CD4-positive, alpha-beta T cell treated with Interleukin-4 for 4 hours (primary cell): ENCODE measurements around the gene KIF22.
A peak's percentile ranks its signal among the peaks of the same experiment; 100 is the strongest.

ENCODE experiments used
- DNase-seq: peaks from one replicate; pipeline ENCODE4 v3.0.0-alpha.2; 2020

The KIF22 gene

DNA sequence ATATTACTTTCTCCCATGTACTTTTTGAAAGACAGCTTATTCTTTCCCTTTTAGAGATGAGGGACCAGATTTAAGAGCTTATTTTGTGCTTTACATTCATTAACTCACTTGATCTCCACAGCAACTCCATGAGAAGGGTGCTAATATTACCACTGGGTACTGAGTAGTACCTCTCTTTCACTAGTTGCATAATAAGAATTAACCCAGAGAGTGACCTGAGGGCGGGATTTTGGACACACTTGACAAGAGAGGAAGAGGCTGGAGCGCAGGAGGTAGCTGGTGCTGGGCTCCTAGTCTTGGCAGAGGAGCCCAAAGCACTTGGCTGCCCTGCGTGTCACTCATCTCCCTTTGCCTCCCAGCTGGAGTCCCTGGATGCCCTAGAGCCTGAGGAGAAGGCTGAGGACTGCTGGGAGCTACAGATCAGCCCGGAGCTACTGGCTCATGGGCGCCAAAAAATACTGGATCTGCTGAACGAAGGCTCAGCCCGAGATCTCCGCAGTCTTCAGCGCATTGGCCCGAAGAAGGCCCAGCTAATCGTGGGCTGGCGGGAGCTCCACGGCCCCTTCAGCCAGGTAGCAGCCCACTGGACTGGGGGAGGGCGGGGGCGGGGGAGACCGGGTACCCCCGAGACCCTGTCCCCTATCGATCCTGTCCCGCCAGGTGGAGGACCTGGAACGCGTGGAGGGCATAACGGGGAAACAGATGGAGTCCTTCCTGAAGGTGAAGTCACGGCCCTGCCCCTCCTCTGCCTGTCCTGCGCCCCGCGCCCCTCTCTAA lies 14.1 kb downstream of the KIF22 start:
- no peak for DNase-seq

DNA sequence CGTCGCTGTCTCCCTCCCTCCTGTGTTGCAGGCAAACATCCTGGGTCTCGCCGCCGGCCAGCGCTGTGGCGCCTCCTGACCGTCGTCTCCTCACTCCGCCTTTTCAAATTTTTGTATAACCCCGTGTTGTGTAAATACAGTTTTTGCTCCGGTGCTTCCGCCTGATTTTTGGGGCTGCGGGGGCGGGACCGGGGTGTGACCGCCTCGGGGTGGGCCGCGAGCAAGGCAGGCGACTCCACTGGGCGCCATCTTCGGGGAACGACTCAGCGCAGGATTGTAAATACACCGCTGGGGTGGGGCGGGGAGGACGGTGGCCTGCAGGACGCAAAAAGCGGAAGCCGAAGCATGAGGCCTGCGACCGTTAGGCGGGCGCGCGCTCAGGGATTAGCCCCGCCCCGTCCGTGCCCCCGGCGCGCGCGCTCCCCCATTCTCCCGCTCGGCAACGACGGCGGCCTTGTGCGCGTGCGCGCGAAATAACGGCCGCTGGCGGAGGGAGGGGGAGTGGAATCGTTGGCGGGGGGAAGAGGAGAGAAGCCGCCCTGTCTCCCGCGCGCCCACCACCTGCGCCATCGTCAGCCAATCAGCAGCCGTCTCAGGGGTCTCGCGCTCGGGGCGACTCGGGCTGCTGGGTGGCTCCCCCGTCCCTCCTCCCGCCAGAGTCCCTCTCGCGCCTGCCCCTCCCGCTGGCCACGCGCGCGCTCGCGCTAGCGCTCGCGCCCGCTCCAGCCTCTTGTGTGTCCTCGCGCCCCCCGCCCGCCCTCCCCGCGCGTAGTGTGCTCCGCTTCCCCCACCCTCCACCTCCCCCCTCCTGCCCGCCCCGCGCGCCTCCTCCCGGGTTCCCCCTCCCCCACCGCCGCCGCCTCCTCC lies 14.9 kb downstream of the KIF22 start:
- DNase-seq = peak; percentile 99

DNA sequence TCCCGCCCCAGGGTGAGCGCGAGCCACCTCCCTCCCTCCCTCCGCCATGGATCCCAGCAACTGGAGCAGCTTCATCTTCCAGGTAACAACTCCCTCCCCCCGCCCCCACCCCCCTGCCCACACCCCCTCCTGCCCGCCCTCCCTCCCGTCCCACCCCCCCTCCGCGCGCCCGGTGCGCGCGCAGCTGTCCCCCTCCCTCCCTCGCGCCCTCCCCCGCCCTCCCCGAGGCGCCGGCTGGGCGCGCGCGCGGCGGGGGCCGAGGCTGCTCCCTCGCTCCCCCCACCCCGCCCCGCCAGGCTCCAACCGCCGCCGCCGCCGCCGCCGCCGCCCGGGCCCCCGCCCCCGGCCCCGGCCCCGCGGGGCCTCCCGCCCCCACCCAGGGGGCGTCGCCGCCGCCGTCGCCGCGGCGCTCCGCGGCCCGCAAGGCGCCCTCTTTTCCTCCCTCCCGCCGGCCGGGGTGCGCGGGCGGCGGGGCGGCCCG lies 15.6 kb downstream of the KIF22 start, which contains the start of gene MAZ:
Gene MAZ (plus strand): TSS at position 431 of the 481 bp plus-strand sequence. CDS start 173 bp downstream, outside the sequence.
- no peak for DNase-seq

DNA sequence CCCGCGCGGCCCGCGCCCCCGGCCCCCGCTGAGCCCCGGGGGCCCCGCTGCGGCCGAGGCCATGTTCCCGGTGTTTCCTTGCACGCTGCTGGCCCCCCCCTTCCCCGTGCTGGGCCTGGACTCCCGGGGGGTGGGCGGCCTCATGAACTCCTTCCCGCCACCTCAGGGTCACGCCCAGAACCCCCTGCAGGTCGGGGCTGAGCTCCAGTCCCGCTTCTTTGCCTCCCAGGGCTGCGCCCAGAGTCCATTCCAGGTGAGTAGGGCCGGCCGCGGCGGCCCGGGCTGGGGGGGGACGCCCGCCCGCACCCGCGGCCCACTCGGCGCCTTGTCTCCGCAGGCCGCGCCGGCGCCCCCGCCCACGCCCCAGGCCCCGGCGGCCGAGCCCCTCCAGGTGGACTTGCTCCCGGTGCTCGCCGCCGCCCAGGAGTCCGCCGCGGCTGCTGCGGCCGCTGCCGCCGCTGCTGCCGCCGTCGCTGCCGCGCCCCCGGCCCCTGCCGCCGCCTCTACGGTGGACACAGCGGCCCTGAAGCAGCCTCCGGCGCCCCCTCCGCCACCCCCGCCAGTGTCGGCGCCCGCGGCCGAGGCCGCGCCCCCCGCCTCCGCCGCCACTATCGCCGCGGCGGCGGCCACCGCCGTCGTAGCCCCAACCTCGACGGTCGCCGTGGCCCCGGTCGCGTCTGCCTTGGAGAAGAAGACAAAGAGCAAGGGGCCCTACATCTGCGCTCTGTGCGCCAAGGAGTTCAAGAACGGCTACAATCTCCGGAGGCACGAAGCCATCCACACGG lies 16.3 kb downstream of the KIF22 start:
- DNase-seq = no peak

DNA sequence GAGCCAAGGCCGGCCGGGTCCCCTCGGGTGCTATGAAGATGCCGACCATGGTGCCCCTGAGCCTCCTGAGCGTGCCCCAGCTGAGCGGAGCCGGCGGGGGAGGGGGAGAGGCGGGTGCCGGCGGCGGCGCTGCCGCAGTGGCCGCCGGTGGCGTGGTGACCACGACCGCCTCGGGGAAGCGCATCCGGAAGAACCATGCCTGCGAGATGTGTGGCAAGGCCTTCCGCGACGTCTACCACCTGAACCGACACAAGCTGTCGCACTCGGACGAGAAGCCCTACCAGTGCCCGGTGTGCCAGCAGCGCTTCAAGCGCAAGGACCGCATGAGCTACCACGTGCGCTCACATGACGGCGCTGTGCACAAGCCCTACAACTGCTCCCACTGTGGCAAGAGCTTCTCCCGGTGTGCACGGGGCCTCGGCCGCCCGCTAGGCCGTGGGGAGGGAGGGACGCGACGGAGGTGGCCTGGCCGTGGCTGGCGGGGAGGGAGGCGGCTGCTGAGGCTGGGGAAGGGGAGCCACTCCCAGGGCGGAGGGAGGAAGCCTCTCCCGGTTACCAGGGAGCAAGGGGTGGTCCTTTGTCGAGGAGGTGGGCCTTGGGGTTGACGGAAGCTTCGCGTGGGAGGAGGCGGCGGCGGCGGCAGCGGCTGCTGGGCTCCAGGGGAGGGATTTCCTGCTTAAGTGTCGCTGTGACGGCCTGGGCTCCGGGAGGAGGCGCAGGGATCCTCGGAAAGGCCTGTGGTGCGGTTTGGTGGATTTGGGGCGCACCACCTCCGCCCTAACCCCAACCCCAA lies 17.1 kb downstream of the KIF22 start:
- peak; percentile 90 for DNase-seq

DNA sequence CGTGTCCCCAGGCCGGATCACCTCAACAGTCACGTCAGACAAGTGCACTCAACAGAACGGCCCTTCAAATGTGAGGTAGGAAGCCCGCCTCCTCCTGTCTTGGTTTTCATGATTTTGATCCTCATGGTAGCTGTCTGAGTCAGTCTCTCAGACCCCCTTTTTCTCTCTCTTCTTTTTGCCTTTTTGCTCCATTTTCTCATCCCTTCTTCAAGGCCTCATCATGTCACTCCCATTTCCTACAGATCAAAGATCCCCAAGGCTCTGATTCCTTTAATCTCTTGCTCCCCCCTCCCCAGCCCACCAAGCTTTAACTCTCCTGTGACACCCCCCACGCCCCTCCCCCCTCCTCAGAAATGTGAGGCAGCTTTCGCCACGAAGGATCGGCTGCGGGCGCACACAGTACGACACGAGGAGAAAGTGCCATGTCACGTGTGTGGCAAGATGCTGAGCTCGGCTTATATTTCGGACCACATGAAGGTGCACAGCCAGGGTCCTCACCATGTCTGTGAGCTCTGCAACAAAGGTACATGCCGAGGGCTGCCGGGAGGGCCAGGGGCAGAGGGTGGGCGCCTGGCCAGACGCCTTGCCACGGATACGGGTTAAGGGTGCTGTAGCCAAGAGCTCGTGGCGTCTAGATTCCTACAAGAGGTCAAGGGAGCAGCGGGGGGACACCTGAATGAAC lies 17.8 kb downstream of the KIF22 start:
- no peak for DNase-seq

DNA sequence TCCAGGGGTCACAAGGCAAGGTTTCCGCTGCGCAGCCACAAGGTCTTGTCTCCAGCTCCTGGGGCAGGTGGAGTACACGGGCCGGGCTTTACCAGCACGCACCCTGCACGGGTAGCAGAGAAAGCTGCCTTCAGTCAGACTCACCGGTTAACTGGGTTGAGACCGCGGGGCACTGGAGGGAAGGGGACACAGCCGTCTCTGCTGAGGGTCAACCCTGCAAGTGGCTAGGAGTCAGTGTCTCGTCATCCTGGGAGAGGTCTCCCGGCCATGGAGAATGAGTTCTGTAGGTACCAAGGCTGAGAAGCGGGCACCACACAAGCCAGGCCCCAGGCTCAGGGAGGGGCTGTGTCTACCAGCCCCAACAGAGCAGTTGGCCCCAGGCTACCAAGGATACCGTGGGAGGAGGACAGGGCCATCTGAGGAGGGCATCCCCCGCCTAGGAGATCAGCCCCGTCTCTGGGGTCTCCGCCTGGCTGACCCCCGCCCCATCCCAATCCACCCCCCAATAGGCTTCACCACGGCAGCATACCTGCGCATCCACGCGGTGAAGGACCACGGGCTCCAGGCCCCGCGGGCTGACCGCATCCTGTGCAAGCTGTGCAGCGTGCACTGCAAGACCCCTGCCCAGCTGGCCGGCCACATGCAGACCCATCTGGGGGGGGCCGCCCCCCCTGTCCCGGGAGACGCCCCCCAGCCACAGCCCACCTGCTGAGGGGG lies 18.6 kb downstream of the KIF22 start:
- no peak for DNase-seq

DNA sequence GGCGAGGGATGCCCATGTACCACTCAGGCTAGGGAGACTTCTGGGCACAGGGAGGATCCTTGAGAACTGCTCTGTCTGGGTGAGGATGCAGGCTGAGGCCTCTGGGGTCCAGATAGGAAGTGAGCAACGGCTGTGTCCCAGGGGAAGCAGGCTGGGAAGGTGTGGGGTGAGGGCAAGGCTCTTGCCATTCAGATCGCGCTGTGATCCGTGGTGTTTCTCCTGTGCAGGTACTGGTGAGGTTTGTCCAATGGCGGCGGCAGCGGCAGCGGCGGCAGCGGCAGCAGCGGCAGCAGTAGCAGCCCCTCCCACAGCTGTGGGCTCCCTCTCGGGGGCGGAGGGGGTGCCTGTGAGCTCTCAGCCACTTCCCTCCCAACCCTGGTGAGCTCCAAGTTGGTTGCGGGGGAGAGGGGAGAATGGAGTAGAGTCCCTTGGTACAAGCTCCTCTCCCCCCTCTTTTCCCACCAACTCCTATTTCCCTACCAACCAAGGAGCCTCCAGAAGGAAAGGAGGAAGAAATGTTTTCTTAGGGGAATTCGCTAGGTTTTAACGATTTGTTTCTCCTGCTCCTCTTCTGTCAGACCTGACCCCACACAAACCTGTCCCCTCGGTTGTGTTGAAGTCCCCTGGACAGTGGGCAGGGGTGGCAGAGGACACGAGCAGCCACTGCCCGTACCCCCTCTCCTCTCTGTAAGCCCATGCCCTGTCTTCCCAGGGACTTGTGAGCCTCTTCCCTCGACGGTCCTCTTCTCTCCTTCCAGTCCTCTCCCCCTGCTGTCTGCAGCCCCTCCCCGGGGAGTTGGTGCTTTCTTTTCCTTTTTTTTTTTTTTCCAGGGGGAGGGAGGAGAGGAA lies 19.5 kb downstream of the KIF22 start:
- peak; percentile 50 for DNase-seq

DNA sequence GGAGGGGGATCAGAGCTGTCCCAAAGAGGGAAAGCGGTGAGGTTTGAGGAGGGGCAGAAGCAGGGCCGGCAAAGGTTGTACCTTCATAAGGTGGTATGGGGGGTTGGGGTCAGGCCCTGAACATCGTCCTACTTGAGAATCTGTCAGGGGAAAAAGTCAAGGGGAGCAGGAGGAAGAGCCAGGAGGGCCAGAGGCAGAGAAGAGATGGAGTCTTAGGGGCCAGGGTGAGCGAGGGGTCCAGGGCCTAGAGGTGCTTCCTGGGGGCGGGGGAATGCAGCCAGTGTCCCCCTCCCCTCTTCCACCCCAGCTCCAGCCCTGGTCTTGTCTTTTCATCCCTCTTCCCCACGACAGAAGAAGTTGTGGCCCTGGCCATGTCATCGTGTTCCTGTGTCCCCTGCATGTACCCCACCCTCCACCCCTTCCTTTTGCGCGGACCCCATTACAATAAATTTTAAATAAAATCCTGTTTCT lies 20.2 kb downstream of the KIF22 start:
- no peak for DNase-seq

DNA sequence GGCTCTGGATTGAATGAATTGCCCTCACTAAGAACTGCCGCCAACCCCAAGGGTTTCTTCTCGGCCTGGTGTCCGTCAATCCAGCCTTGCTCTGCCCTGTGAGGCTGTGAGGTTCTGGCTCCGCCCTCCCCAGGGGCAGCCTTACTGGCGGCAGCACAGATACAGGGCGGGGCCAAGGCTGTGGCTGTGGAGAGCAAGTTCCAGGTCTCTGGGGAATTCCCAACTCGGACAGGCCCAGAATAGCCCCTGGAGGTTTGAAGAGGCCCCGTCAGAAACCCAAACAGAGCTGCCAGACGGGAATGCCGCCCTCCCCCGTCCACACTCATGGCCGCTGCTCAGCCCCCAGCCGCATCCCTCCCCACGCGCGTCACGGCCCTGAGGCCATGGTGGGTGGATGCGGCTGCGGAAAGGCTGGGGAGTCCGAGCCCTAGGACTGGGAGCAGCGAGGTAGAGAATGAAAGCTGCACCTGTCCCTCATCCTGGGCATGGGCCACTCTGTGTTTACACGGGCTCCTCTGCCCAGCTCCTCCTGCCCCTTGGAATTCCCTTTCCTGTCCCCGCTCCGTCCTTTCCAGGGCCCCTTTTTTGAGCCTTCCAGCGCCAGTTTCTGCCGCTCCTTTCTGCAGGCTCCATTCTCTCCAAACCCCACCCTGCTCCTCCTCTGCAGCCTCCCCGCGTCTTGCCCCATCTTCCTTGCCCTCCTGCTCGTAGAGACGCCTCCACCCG lies 20.8 kb downstream of the KIF22 start:
- DNase-seq = peak; percentile 71

DNA sequence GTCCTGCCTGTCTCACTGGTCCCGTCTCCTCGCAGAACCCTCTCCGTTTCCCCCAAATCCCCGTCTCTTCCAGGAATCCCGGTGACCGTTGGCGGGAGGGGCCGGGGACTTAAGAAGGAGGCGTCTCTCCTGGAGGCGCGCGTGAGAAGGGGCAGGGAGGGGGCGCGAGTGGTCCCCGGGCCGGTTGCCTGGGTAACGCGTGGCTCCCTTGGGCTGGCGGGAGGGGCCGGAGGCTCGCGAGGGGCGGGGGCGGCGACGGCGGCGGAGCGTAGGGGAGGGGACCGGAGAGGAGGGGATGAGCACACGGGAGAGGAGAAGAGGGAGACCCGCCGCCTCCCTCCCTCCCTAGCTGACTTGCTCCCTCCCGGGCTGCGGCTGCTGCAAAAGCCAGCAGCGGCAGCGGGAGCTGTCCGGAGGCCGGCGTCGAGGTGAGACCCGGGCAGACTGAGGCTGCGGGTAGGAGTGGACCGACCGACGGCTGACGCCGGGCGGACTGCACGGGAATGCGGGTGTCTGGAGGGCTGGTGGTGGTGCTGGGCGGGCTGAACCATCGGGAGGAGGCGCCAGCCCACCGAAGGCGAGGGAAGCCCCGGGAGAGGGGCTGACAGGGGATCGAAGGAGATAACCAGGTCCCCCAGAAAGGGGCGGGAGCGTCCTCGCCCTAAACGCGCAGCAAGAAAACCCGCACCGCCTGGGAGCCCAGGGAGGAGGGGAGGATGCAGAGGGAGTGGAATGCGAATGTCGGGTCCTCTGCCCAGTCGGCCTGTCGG lies 21.5 kb downstream of the KIF22 start, which contains the start of gene PRRT2:
Gene PRRT2 (plus strand): TSS at position 298 of the 770 bp plus-strand sequence. CDS start 862 bp downstream, outside the sequence.
- peak; percentile 53 for DNase-seq

DNA sequence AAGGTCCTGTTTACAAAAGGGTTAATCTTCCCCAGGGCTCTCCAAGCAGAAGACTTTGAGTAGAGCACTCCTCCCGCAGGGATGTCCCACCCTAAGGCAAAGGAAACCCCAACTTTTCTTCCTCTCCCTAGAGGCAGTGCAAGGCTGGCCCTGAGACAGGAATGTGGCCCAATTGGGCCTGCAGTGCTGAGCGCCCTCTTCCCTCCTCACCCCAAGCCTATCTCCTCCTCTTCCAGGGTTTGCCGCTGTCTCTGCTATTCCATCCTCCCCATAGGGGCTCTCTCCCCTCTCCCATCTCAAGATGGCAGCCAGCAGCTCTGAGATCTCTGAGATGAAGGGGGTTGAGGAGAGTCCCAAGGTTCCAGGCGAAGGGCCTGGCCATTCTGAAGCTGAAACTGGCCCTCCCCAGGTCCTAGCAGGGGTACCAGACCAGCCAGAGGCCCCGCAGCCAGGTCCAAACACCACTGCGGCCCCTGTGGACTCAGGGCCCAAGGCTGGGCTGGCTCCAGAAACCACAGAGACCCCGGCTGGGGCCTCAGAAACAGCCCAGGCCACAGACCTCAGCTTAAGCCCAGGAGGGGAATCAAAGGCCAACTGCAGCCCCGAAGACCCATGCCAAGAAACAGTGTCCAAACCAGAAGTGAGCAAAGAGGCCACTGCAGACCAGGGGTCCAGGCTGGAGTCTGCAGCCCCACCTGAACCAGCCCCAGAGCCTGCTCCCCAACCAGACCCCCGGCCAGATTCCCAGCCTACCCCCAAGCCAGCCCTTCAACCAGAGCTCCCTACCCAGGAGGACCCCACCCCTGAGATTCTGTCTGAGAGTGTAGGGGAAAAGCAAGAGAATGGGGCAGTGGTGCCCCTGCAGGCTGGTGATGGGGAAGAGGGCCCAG lies 22.4 kb downstream of the KIF22 start:
- no peak for DNase-seq

DNA sequence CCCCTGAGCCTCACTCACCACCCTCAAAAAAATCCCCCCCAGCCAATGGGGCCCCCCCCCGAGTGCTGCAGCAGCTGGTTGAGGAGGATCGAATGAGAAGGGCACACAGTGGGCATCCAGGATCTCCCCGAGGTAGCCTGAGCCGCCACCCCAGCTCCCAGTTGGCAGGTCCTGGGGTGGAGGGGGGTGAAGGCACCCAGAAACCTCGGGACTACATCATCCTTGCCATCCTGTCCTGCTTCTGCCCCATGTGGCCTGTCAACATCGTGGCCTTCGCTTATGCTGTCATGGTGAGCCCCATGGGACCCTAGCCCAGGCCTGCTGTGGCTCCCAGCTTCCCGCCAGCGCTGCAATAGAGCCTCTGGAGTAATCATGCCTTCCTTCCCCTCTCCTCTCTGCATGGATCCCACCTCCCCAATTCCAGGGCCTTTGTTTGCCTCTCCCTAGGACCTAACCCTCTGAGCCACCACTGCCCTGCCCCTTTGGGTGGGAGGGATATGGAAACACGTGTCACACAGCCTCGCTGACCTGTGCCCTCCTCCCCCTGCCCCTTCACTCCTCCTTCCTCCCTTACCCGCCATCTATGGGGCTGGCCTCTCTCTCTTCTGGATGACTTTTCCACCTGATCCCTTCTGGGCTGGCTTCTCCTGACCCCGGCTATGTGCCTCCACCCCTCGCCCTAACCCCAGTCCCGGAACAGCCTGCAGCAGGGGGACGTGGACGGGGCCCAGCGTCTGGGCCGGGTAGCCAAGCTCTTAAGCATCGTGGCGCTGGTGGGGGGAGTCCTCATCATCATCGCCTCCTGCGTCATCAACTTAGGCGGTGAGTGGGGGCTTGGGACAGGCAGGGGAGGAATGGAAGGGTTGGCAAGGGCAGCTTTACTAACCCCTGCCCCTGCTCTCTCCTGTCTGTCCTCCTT lies 23.4 kb downstream of the KIF22 start:
- DNase-seq = no peak

DNA sequence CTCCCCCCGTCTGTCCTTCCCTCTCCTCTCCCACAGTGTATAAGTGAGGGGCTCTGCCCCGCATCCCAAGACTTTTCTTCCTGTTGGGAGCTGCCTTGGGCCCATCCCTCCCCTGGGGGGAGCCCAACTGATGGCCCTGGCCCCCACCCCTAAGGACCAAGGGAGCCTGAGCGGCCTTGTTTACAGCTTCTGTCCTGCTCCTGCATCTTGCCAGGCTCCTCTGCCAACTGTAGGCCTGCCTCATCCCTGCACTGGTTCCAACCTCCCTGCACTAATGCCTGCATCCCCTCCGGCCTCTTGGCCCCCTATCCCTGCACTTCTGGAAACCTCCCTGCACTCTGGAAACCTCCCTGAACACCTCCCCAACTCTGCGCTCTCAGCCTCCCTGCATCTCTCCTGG lies 24.0 kb downstream of the KIF22 start:
- DNase-seq = no peak

DNA sequence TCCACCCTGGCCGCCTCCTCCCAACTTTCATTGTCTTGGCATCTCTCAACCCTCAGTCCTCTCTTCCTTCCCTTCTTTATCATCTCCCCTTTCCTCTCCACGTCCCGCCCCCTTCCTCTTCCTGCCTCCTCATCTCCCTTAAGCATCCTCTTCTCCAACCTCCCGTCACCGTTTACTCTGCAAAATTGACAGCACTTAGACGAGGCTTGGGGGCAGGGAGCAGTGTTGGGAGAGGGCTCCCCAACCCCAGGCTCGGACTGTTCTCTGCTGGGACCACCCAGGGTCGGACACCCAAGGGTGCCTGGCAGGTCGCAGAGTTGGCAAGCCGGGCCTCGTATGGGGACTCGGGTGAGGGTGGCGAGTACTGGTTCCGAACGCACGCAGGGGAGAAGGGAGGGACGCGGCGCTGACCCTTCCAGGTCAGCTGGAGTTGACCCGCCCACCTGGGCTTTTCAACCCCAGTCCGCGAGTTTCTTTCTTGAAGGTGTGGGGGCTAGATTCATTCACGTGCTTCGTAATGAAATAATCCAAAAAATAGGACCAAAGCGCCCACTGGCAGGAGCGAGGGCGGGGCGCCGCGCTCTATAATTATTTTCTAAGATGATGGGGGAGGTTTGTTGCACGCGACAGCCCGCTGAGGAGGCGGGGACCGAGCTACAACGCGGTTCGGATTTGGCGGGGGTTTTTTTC lies 24.6 kb downstream of the KIF22 start:
- no peak for DNase-seq
